ENCODE results near the gene PRR23E.

DNA sequence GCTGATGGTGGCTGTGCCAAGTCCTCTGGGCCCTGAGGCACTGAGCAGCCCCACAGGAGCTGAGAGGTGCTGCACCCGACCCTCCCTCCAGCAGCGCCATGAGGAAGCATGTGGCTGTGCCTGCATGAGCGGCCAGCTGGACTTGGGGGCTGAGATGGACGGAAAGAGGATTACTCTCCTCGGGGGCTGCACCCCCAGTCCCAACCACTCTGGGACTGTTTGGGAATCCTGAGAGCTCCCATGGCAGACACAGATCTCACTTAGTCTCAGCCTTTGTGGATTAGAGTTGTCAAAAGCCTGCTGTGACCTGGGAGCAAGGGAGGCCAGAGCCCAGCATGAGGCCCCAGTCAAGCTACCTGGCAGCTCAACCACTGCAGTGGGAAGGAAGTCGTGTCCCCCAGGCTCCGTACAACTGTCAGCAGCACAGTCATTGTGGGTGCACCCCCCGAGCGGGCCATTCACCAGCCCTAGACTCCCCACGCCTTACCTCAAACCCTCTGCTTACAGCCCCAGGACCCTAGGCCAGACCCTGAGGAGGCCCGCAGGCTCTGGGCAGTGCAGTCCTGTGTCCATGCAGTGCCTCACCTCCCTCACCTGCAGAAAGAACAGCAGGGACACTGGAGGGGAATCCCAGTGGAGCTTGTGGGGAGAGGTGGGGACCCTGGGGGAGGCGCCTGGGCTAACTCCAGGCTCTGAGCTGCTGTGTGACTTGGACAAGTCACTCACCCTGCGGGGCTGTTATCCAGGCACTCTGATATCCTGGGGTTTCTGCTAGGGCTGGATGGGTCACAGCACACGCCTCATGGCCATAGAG is 17.1 kb downstream of the PRR23E start:
- TF ChIP-seq, protein P1, sequence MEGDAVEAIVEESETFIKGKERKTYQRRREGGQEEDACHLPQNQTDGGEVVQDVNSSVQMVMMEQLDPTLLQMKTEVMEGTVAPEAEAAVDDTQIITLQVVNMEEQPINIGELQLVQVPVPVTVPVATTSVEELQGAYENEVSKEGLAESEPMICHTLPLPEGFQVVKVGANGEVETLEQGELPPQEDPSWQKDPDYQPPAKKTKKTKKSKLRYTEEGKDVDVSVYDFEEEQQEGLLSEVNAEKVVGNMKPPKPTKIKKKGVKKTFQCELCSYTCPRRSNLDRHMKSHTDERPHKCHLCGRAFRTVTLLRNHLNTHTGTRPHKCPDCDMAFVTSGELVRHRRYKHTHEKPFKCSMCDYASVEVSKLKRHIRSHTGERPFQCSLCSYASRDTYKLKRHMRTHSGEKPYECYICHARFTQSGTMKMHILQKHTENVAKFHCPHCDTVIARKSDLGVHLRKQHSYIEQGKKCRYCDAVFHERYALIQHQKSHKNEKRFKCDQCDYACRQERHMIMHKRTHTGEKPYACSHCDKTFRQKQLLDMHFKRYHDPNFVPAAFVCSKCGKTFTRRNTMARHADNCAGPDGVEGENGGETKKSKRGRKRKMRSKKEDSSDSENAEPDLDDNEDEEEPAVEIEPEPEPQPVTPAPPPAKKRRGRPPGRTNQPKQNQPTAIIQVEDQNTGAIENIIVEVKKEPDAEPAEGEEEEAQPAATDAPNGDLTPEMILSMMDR (IDR thresholded peaks at IDR 0.05; ENCODE audit: extremely low read depth in 1 of 2, insufficient read depth in 1 of 2, low read depth in 1 of 2, low read length in 2 of 2) = no peak
- TF ChIP-seq POLR2AphosphoS5 (IDR thresholded peaks at IDR 0.05; ENCODE audit: insufficient read depth, low read depth, low read length) = no peak
- no peak for TF ChIP-seq JUN (IDR thresholded peaks at IDR 0.05; ENCODE audit: borderline replicate concordance, insufficient read depth, insufficient read length, low read depth)
- TF ChIP-seq POLR2A (IDR thresholded peaks at IDR 0.05; ENCODE audit: low read depth, low read length) = no peak
- TF ChIP-seq EZH2 (IDR thresholded peaks at IDR 0.05; ENCODE audit: borderline replicate concordance, low read depth, low read length, severe bottlenecking) = no peak
- TF ChIP-seq FOS (IDR thresholded peaks at IDR 0.05; ENCODE audit: borderline replicate concordance, insufficient read depth, low read length) = no peak

Data from endothelial cell of umbilical vein (primary cell).